HG02981 (cell line): ENCODE data around the gene RASGRF1.
A peak's percentile ranks its signal among the peaks of the same experiment; 100 is the strongest.

Source experiments
- ATAC-seq: cut with Tn5 transposase; IDR thresholded peaks from one replicate; pipeline ENCODE4 v1.9.1; 2021; ENCODE audit warnings: mild to moderate bottlenecking, moderate library complexity; ENCODE audit not compliant: unreplicated experiment

RASGRF1 gene

DNA sequence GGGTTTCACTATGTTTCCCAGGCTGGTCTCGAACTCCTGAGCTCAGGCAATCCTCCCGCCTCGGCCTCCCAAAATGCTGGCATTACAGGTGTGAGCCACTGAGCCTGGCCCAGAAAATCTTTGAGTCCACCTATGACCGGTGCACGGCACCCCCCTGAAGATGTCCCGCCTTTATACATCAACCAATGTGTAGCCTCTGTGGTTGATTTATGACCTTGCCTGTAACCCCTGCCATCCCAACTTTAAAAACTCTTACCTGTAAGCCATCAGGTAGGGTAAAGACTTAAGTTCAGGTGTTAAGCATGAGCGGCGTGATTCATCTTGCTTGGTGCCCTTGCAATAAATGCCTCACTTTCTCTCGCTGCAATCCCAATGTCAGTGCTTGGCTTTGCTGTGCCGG lies 131.2 kb downstream of the RASGRF1 start:
- ATAC-seq: no peak

GRCh38 chr15:78957416-78958093 lies 133.0 kb downstream of the RASGRF1 start:
- no peak for ATAC-seq

DNA sequence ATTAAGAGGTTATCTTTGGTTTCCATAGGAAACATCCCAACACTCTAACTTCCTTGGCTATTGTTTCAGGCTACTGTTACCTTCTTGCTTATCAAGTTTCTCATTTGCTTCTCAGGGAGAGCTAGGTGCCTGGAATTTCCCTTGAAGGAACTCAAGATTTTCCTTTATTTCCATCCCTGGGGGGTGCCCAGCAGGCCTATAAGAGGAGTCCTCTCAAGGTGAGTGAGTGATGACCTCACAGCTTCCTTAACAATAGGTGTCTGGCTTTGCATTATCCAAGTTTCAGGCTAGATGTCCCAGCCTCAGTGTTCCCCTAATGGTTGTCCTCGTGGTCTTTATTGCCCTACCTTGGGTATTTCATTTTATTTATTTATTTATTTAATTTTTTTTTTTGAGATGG lies 133.6 kb downstream of the RASGRF1 start:
- no peak for ATAC-seq

- ATAC-seq: no peak
These were observed 135.2 kb downstream of the RASGRF1 start for GRCh38 chr15:78955355-78955754.

GRCh38 chr15:78951841-78952238 lies 138.7 kb downstream of the RASGRF1 start:
- no peak for ATAC-seq

- ATAC-seq: no peak
These were observed 139.4 kb downstream of the RASGRF1 start for GRCh38 chr15:78950902-78951840.

- no peak for ATAC-seq
These were observed 140.2 kb downstream of the RASGRF1 start for GRCh38 chr15:78950343-78950742.

GRCh38 chr15:78949461-78949860 lies 141.1 kb downstream of the RASGRF1 start:
- ATAC-seq: no peak

GRCh38 chr15:78947506-78947905 lies 143.1 kb downstream of the RASGRF1 start:
- no peak for ATAC-seq

GRCh38 chr15:78946493-78946892 lies 144.1 kb downstream of the RASGRF1 start:
- no peak for ATAC-seq

DNA sequence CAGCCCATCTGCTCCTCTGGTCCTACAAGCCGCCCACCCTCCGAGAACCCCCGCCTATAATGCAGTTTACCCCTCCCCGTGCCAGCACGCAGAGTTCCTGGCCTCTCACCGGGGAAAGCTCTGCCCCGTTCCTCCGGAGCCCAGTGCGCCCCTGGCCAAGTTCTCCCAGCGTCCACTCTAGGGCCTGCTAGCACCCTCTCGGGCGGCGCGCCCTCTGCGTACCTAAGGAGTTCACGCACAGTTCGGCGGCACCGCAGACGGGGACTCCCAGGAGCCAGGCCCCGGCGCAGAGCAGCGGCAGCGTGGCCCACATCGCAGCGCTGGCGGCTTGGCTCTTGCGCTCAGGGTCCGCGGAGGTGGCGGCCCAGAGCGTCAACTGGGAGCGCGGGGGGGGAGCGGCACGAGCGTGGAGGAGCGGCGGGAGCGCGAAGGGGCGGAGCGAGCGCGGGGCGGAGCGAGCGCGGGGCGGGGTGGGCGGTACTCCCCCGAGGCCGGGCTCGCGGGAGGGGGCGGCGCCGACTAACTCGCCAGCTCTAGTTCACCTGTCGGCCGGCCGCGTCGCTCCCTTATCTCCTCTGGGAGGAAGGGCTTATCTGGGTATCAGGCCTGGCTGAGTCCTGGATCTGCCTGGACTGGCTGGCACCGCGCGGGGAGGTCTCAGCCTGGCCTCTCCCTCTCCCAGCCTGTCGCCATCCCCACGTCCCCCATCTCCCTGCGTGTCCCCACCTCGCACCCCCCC lies 145.7 kb downstream of the RASGRF1 start, which contains the start of gene CTSH:
TSS of gene CTSH (minus strand) at position 378 of the 739 bp plus-strand sequence. CDS start at position 313, 65 bp downstream.
- ATAC-seq: peak; percentile 64

GRCh38 chr15:78944202-78944625 lies 146.4 kb downstream of the RASGRF1 start:
- ATAC-seq: peak; percentile 18

GRCh38 chr15:78943692-78944091 lies 146.9 kb downstream of the RASGRF1 start:
- no peak for ATAC-seq

DNA sequence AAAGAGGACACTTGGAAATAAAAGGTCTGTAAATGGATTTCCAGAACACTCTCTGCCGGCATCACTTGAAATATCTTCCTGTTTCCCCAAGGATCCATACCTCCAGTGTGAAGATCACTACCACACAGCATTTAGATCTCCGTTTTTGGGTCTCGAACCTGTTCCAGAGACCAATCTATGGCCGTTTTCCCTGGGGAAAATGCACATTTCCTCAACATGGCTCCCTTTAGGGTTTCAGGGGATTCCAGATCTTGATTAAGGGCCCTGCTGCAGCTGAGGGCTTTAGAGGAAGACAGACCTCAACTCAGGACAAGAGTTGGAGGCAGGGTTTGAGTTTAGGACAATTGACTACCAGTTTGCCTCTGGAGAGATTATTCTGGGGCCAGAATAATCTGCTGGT lies 147.8 kb downstream of the RASGRF1 start:
- no peak for ATAC-seq

- peak; percentile 51 for ATAC-seq
These were observed 151.7 kb downstream of the RASGRF1 start for GRCh38 chr15:78938658-78939488.

DNA sequence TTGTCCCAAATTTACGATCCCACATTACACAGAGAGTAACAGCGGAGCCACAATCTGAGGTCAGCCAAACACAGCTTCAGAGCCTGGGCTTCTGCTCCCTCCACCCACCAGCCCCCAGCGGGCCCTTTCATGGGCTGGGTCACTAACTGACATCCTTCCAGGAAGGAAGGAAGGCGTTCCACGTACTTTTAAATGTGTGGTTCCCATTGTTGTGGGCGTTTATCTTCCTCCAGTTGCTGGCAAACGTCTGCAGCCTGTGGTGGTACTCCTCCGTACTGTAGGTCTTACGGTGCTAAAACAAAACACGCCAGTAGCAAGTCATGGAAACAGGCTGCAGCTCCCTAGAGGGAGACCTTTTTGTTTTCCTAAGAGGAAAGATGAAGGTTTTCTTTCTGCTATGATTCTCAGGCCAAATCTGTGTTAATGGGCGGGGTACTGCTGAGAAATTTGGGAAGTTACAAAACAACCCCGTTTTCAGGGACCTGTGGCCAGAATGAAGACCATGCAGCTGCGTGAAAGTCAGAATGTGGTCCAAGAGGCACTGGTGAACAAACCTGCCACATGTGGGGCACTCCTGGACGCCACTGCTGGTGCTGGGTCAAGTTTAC lies 153.3 kb downstream of the RASGRF1 start:
- ATAC-seq: no peak

GRCh38 chr15:78934655-78935023 lies 155.9 kb downstream of the RASGRF1 start:
- ATAC-seq: no peak

DNA sequence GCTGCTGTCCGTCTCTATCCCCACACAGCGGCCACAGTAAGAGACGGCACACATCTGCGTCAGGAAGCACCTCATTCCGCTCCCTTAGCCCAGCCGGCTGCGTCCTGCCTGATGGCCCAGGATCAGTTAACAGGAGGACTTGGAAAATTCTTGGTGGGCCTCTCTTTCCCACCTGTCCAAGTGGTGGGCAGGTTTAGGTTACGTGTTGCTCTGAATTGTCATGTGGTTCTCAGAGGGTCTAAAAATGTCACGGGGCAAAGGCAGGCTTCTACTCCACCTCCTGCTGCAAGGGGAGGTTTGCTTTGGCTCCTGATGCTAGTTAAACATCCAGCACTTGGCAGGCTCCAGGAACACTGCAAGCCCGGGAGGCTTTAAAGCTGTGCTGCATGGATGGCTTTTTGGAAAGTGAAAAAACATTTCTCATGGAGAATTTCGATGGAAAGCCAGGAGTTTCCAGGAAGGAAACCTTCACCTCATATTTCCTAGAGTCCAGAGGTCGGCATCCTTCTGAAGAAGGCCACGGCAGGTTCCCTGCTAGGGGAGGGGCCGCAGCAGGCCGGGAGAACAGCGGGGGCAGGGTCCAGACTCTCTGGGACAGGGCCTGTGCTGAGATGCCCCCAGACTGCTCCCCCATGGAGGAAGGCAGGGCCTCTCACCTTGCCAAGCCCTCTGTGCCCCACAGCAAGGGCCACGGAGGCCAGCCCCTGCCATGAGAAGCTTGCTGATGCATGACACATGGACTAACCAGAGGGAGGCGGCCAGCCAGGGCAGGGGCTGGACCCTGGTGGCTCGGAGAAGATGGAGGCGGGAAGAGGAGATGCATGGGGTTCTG lies 156.5 kb downstream of the RASGRF1 start:
- ATAC-seq: no peak

GRCh38 chr15:78933187-78933822 lies 157.3 kb downstream of the RASGRF1 start:
- no peak for ATAC-seq
